ENCODE results near the gene C14orf93.

Gene C14orf93

DNA sequence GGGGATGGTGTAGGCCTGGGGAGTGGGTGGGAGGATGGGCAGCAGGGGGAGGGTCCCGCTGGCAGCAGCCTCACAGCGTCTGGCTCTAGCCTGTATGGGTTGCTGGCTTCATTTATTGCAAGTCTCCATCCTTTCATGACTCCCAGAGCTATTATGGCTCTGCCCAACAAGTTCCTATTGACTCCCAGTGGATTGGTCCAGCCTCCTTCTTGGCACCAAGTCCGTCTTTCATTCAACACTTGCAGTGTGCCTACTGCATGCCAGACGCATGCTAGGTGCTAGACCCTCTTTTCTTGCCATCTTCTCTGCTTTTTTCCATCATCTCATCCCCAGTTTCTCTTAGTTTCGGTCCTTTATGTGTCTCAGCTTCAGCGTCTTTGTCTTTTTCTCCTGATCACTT is 33.2 kb upstream of the C14orf93 start:
- Histone ChIP-seq H3K36me3 (ENCODE audit: insufficient read depth, low read depth, low read length) (no peaks in the 10 kb centered on the region), H3K27me3 (ENCODE audit: insufficient read depth, low read length) (no peaks in the 10 kb centered on the region), H3K9me3 (ENCODE audit: insufficient read depth, low read depth, low read length) (no peaks in the 10 kb centered on the region), H3K9ac (ENCODE audit: low read depth, low read length) (no peak overlapping the region), H3K27ac (ENCODE audit: low read length) (no peak overlapping the region), H3K4me1 (ENCODE audit: insufficient read depth, low read length) (no peaks in the 10 kb centered on the region), H3K4me3 (ENCODE audit: low read length) (no peak overlapping the region)

DNA sequence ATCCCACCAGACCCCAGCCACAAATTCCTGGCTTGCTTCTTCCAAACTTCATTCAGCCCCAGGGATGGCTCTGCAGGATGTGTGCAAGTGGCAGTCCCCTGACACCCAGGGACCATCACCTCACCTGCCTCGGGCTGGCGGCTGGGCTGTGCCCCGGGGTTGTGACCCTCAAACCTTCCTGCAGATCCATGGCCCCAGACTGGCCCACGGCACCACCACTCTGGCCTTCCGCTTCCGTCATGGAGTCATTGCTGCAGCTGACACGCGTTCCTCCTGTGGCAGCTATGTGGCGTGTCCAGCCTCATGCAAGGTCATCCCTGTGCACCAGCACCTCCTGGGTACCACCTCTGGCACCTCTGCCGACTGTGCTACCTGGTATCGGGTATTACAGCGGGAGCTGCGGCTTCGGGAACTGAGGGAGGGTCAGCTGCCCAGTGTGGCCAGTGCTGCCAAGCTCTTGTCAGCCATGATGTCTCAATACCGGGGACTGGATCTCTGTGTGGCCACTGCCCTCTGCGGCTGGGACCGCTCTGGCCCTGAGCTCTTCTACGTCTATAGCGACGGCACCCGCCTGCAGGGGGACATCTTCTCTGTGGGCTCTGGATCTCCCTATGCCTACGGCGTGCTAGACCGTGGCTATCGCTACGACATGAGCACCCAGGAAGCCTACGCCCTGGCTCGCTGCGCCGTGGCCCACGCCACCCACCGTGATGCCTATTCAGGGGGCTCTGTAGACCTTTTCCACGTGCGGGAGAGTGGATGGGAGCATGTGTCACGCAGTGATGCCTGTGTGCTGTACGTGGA is 32.4 kb upstream of the C14orf93 start, which contains the start of gene PSMB11:
PSMB11 (plus strand) TSS at position 51 of the 804 bp plus-strand sequence; CDS start at position 65, 14 bp downstream.
- Histone ChIP-seq H3K36me3 (ENCODE audit: insufficient read depth, low read depth, low read length) (no peaks in the 10 kb centered on the region), H3K4me1 (ENCODE audit: insufficient read depth, low read length) (no peaks in the 10 kb centered on the region), H3K27me3 (ENCODE audit: insufficient read depth, low read length) (no peaks in the 10 kb centered on the region), H3K27ac (ENCODE audit: low read length) (no peak within 1 kb of the TSS), H3K9me3 (ENCODE audit: insufficient read depth, low read depth, low read length) (no peaks in the 10 kb centered on the region), H3K9ac (ENCODE audit: low read depth, low read length) (no peak within 1 kb of the TSS), H3K4me3 (ENCODE audit: low read length) (no peak within 1 kb of the TSS)

- Histone ChIP-seq H3K9ac (ENCODE audit: low read depth, low read length) (no peak overlapping the region), H3K4me1 (ENCODE audit: insufficient read depth, low read length) (no peaks in the 10 kb centered on the region), H3K9me3 (ENCODE audit: insufficient read depth, low read depth, low read length) (no peaks in the 10 kb centered on the region)
Measured at GRCh38 chr14:23041729-23042128, 31.8 kb upstream of the C14orf93 start.

DNA sequence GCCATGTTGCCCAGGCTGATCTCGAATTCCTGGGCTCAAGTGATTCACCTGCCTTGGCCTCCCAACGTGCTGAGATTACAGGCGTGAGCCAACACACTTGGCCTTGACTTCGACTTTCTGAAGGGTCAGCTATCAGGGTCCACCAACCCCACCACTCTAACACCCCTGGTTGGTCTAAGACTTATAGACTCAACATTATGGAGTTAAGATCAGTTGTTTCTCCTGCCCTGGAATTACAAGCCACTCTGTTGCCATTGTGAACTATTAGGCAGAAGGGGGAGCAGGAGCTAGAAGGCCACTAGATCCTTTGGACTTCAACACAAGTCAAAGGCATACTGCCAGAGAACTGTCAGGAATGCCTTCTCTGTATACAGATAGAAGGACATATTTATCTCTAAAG is 30.2 kb upstream of the C14orf93 start:
- Histone ChIP-seq H3K9ac (ENCODE audit: low read depth, low read length) (no peak overlapping the region), H3K9me3 (ENCODE audit: insufficient read depth, low read depth, low read length) (no peaks in the 10 kb centered on the region), H3K4me3 (ENCODE audit: low read length) (no peak overlapping the region), H3K36me3 (ENCODE audit: insufficient read depth, low read depth, low read length) (no peaks in the 10 kb centered on the region), H3K27ac (ENCODE audit: low read length) (no peak overlapping the region), H3K27me3 (ENCODE audit: insufficient read depth, low read length) (no peaks in the 10 kb centered on the region), H3K4me1 (ENCODE audit: insufficient read depth, low read length) (peaks cover 5% of the 10 kb centered on the region; the same call in 1 of the 2 replicates)

More at GRCh38 chr14:23041729-23042128, 31.8 kb upstream of the C14orf93 start:
- Histone ChIP-seq H3K4me3 (ENCODE audit: low read length) (no peak overlapping the region), H3K36me3 (ENCODE audit: insufficient read depth, low read depth, low read length) (no peaks in the 10 kb centered on the region), H3K27me3 (ENCODE audit: insufficient read depth, low read length) (no peaks in the 10 kb centered on the region), H3K27ac (ENCODE audit: low read length) (no peak overlapping the region)

DNA sequence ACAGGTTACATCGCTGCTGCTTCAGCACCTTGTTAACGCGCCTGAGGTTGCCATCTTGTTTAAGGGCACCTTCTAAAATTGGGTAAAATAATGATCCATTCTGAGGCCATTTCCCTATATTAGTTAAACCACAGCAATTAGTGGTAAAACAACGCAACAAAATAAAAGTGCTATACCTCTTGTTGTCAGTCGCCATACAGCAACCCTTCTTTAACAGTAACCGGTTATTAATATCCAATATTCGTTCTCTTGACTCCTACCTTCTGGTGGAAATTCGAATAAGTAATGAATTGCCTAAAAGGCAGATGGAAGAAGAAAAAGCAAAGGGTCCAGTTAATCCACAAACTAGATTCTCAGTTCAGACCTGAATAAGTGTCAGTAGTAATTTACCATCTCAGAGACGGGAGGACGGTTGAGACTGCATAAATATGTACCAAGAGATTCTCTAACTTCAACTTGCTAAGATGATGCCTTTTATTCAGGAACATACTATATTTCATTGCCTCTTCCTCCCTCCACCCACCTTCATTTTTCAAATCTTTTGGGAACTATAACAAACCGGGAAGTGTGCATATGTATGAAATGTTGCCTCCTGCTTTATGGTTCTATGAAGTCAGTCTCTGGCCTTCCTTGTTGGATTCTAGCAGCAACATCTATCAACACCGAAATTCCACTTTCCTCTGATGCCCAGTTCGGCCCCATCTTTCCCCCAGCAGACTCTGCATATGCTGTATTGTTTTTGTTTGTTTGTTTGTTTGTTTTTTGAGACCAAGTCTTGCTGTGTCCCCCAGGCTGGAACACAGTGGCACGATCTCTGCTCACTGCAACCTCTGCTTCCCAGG is 25.6 kb upstream of the C14orf93 start:
- Histone ChIP-seq H3K27me3 (ENCODE audit: insufficient read depth, low read length) (no peaks in the 10 kb centered on the region), H3K27ac (ENCODE audit: low read length) (peak overlapping the region; percentile 95), H3K4me3 (ENCODE audit: low read length) (peak overlapping the region; percentile 80), H3K4me1 (ENCODE audit: insufficient read depth, low read length) (peaks cover 5% of the 10 kb centered on the region; the same call in 1 of the 2 replicates), H3K9me3 (ENCODE audit: insufficient read depth, low read depth, low read length) (no peaks in the 10 kb centered on the region), H3K36me3 (ENCODE audit: insufficient read depth, low read depth, low read length) (peaks cover 32% of the 10 kb centered on the region), H3K9ac (ENCODE audit: low read depth, low read length) (peak overlapping the region; percentile 99; the same call in 1 of the 2 replicates)

- Histone ChIP-seq H3K9me3 (ENCODE audit: insufficient read depth, low read depth, low read length) (no peaks in the 10 kb centered on the region), H3K27ac (ENCODE audit: low read length) (peak within 1 kb of the TSS; percentile 95), H3K27me3 (ENCODE audit: insufficient read depth, low read length) (no peaks in the 10 kb centered on the region), H3K36me3 (ENCODE audit: insufficient read depth, low read depth, low read length) (peaks cover 35% of the 10 kb centered on the region), H3K4me3 (ENCODE audit: low read length) (peak within 1 kb of the TSS; percentile 80), H3K4me1 (ENCODE audit: insufficient read depth, low read length) (peaks cover 5% of the 10 kb centered on the region; the same call in 1 of the 2 replicates), H3K9ac (ENCODE audit: low read depth, low read length) (peak within 1 kb of the TSS; percentile 99)
Measured at GRCh38 chr14:23034498-23035302, 24.8 kb upstream of the C14orf93 start, which contains the start of gene PSMB5. Gene PSMB5 (minus strand): TSS chr14:23034900. CDS start chr14:23034881, 19 bp downstream.

DNA sequence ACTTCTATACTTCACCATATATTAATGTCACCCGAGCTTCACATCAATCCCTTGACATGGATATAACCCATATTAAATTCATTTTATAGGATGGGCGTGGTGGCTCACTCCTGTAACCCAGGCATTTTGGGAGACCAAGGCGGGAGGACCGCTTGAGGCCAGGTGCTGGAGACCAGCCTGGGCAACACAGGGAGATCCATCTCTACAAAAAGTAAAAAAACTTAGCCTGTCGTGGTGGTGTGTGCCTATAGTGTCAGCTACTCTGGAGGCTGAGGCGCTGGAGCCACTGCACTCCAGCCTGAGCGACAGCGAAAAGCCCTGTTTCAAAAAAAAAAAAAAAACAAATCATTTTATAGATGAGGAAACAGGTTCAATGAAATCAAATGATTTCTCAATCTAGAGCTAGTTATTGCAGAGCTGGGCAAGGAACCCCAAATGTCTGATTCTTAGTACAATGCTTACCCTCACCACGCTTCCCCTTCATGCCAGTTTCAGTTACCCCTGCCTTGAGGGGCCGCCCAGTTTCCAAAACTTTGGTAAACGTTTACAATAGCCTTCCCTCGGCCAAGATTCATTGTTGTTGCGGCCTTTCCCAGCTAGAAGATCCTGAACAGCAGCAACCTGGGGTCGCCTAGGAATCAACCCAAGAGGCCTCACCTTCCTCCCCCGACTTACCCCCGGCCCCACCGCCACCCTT is 24.0 kb upstream of the C14orf93 start:
- Histone ChIP-seq H3K27me3 (ENCODE audit: insufficient read depth, low read length) (no peaks in the 10 kb centered on the region), H3K4me3 (ENCODE audit: low read length) (peak overlapping the region; percentile 80), H3K36me3 (ENCODE audit: insufficient read depth, low read depth, low read length) (peaks cover 41% of the 10 kb centered on the region), H3K27ac (ENCODE audit: low read length) (peak overlapping the region; percentile 95), H3K9ac (ENCODE audit: low read depth, low read length) (peak overlapping the region; percentile 99), H3K4me1 (ENCODE audit: insufficient read depth, low read length) (peaks cover 5% of the 10 kb centered on the region; the same call in 1 of the 2 replicates), H3K9me3 (ENCODE audit: insufficient read depth, low read depth, low read length) (no peaks in the 10 kb centered on the region)

- H3K27ac ChIP-seq (ENCODE audit: low read length), result no peak overlapping the region
- H3K9ac ChIP-seq (ENCODE audit: low read depth, low read length), result peak overlapping the region; percentile 99; the same call in 1 of the 2 replicates
- H3K4me3 ChIP-seq (ENCODE audit: low read length), result peak overlapping the region; percentile 80
- H3K9me3 ChIP-seq (ENCODE audit: insufficient read depth, low read depth, low read length), result no peaks in the 10 kb centered on the region
- peaks cover 5% of the 10 kb centered on the region; the same call in 1 of the 2 replicates for H3K4me1 ChIP-seq (ENCODE audit: insufficient read depth, low read length)
- H3K36me3 ChIP-seq (ENCODE audit: insufficient read depth, low read depth, low read length), result peaks cover 48% of the 10 kb centered on the region
- H3K27me3 ChIP-seq (ENCODE audit: insufficient read depth, low read length), result no peaks in the 10 kb centered on the region
Measured at GRCh38 chr14:23033251-23033727, 23.3 kb upstream of the C14orf93 start.

DNA sequence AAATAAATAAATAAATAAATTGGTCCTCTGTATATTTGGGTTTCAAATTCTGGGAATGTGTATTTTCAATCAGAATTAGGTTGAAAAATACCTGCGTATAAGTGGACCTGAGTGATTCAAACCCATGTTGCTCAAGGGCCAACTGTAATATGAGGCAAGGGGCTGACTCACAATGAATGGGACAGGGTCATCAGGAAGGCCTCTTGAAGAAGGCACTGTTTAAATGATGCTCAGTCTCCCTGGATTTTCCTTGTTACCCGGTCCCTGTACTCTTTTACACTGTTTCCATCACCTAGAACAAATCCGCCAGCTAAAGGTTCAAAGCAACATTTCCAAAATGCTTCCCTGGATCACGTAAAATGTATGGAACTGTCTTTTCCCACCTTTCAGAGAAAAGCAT is 21.0 kb upstream of the C14orf93 start:
- Histone ChIP-seq H3K36me3 (ENCODE audit: insufficient read depth, low read depth, low read length) (peaks cover 63% of the 10 kb centered on the region), H3K4me1 (ENCODE audit: insufficient read depth, low read length) (peaks cover 5% of the 10 kb centered on the region; the same call in 1 of the 2 replicates)

DNA sequence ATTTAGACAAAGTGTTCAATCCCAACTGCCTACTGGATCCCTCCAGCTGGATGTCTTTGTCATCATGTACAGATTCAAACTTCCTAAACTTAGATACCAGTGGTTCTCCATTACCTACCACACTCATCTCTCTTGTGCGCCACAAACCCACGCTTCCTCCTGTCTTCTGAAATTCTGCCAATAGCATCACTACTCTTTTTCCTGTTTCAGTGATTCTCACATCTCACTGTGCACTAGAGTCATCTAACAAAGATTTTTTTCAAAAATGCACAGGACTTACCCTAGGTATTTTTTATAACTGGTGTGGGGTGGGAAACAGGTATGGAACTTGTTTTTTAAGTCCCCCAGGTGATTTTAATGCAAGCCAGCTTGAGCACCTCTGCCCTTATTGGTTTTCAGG is 18.9 kb upstream of the C14orf93 start:
- Histone ChIP-seq H3K4me3 (ENCODE audit: low read length) (no peak overlapping the region), H3K36me3 (ENCODE audit: insufficient read depth, low read depth, low read length) (peaks cover 84% of the 10 kb centered on the region), H3K27me3 (ENCODE audit: insufficient read depth, low read length) (no peaks in the 10 kb centered on the region), H3K9me3 (ENCODE audit: insufficient read depth, low read depth, low read length) (no peaks in the 10 kb centered on the region), H3K4me1 (ENCODE audit: insufficient read depth, low read length) (0 out of 2 replicates have a peak, but pooled peaks cover 5% of the 10 kb centered on the region), H3K9ac (ENCODE audit: low read depth, low read length) (no peak overlapping the region), H3K27ac (ENCODE audit: low read length) (no peak overlapping the region)

More for the DNA sequence above, 21.0 kb upstream of the C14orf93 start:
- no peaks in the 10 kb centered on the region for H3K27me3 ChIP-seq (ENCODE audit: insufficient read depth, low read length)
- no peaks in the 10 kb centered on the region for H3K9me3 ChIP-seq (ENCODE audit: insufficient read depth, low read depth, low read length)
- no peak overlapping the region for H3K27ac ChIP-seq (ENCODE audit: low read length)
- no peak overlapping the region for H3K9ac ChIP-seq (ENCODE audit: low read depth, low read length)
- H3K4me3 ChIP-seq (ENCODE audit: low read length), result no peak overlapping the region
